ENCODE data around the gene PRPF31.

PRPF31 gene

GRCh38 chr19:54125713-54126112 lies 10.2 kb downstream of the PRPF31 start:
- Histone ChIP-seq H3K4me1 (ENCODE audit: control insufficient read depth in 1 of 2, insufficient read depth in 1 of 2, low read depth in 1 of 2, low read length in 1 of 2) (no peaks in the 10 kb centered on the region), H3K27ac (no peak overlapping the region), H3K27me3 (no peaks in the 10 kb centered on the region), H3K36me3 (peaks cover 92% of the 10 kb centered on the region), H3K9me3 (no peaks in the 10 kb centered on the region), H3K4me3 (ENCODE audit: low read depth in 1 of 2, low read length in 1 of 2) (no peak overlapping the region)
- TF ChIP-seq, protein P1, sequence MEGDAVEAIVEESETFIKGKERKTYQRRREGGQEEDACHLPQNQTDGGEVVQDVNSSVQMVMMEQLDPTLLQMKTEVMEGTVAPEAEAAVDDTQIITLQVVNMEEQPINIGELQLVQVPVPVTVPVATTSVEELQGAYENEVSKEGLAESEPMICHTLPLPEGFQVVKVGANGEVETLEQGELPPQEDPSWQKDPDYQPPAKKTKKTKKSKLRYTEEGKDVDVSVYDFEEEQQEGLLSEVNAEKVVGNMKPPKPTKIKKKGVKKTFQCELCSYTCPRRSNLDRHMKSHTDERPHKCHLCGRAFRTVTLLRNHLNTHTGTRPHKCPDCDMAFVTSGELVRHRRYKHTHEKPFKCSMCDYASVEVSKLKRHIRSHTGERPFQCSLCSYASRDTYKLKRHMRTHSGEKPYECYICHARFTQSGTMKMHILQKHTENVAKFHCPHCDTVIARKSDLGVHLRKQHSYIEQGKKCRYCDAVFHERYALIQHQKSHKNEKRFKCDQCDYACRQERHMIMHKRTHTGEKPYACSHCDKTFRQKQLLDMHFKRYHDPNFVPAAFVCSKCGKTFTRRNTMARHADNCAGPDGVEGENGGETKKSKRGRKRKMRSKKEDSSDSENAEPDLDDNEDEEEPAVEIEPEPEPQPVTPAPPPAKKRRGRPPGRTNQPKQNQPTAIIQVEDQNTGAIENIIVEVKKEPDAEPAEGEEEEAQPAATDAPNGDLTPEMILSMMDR (IDR thresholded peaks at IDR 0.05): no peak

- peaks cover 90% of the 10 kb centered on the region for H3K36me3 ChIP-seq
- no peaks in the 10 kb centered on the region for H3K9me3 ChIP-seq
- no peaks in the 10 kb centered on the region for H3K27me3 ChIP-seq
- no peak overlapping the region for H3K4me3 ChIP-seq (ENCODE audit: low read depth in 1 of 2, low read length in 1 of 2)
- TF ChIP-seq, protein P1 (IDR thresholded peaks at IDR 0.05): no peak
- H3K4me1 ChIP-seq (ENCODE audit: control insufficient read depth in 1 of 2, insufficient read depth in 1 of 2, low read depth in 1 of 2, low read length in 1 of 2): no peaks in the 10 kb centered on the region
- no peak overlapping the region for H3K27ac ChIP-seq
These were observed 12.3 kb downstream of the PRPF31 start for GRCh38 chr19:54127688-54128440.

DNA sequence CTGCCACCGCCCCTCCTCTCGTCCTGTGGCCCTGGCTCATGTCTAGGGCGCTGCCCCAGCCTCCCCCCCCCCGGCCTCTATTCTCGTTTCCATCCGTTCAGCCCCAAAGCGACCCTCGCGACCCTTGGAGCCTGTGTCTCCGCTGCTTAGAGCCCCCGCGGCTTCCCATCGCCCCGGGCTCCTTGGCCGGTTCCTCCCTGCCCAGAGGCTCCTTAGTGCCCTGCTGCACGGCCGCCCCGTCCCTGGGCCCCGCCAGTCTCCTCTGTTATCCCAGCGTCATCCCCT lies 12.8 kb downstream of the PRPF31 start:
- no peaks in the 10 kb centered on the region for H3K9me3 ChIP-seq
- TF ChIP-seq, protein P1 (IDR thresholded peaks at IDR 0.05): no peak
- no peaks in the 10 kb centered on the region for H3K4me1 ChIP-seq (ENCODE audit: control insufficient read depth in 1 of 2, insufficient read depth in 1 of 2, low read depth in 1 of 2, low read length in 1 of 2)
- no peaks in the 10 kb centered on the region for H3K27me3 ChIP-seq
- H3K36me3 ChIP-seq: peaks cover 88% of the 10 kb centered on the region
- H3K27ac ChIP-seq: no peak overlapping the region
- H3K4me3 ChIP-seq (ENCODE audit: low read depth in 1 of 2, low read length in 1 of 2): no peak overlapping the region

DNA sequence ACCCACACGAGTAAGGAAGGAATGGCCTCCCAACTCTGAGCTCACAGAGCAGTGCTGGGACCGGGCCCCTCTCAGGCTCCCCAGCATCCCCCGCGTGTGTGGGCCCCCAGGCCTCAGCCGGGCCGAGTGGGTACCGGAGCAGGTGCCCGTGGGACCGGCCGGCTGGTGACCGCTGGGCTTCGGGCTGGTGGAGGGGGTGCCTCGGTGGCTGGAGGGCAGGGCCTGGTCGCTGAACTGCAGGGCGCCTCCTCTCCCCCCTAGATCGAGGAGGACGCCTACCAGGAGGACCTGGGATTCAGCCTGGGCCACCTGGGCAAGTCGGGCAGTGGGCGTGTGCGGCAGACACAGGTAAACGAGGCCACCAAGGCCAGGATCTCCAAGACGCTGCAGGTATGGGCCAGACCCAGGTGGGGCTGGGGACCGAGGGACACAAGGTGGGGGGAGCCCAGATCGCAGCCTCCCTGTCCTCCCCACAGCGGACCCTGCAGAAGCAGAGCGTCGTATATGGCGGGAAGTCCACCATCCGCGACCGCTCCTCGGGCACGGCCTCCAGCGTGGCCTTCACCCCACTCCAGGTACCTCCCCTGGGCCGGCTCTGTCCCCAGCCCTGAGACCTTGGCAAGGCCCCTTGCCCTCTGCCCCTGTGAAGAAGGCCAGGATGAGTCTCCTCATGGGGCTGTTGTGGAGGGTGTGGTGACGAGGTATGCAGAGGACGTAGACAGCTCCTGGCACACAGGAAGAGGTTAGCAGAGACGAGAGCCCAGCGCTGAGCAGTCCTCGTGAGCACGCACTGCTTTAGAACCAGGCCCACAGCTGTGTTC lies 13.5 kb downstream of the PRPF31 start:
- TF ChIP-seq, protein P1 (IDR thresholded peaks at IDR 0.05): no peak
- no peaks in the 10 kb centered on the region for H3K9me3 ChIP-seq
- no peak overlapping the region for H3K4me3 ChIP-seq (ENCODE audit: low read depth in 1 of 2, low read length in 1 of 2)
- no peaks in the 10 kb centered on the region for H3K27me3 ChIP-seq
- H3K27ac ChIP-seq: no peak overlapping the region
- no peaks in the 10 kb centered on the region for H3K4me1 ChIP-seq (ENCODE audit: control insufficient read depth in 1 of 2, insufficient read depth in 1 of 2, low read depth in 1 of 2, low read length in 1 of 2)
- peaks cover 82% of the 10 kb centered on the region for H3K36me3 ChIP-seq

GRCh38 chr19:54129617-54129996 lies 14.1 kb downstream of the PRPF31 start:
- TF ChIP-seq, protein P1 (IDR thresholded peaks at IDR 0.05): no peak
- Histone ChIP-seq H3K36me3 (peaks cover 76% of the 10 kb centered on the region), H3K27ac (no peak overlapping the region), H3K4me1 (ENCODE audit: control insufficient read depth in 1 of 2, insufficient read depth in 1 of 2, low read depth in 1 of 2, low read length in 1 of 2) (no peaks in the 10 kb centered on the region), H3K9me3 (no peaks in the 10 kb centered on the region), H3K27me3 (no peaks in the 10 kb centered on the region), H3K4me3 (ENCODE audit: low read depth in 1 of 2, low read length in 1 of 2) (no peak overlapping the region)

Measured in neutrophil (primary cell).